Ishikawa (cell line): Measurements from ENCODE around the gene SLC22A15.

ENCODE experiments used
- CEBPB ChIP-seq: IDR thresholded peaks from 2 replicates; pipeline ENCODE4 v1.6.1; 2012
- CREB1 ChIP-seq: IDR thresholded peaks from 2 replicates; pipeline ENCODE4 v1.6.1; 2012; ENCODE audit warnings: low read depth
- EGR1 ChIP-seq: IDR thresholded peaks from 2 replicates; pipeline ENCODE4 v1.6.1; 2012
- EP300 ChIP-seq: IDR thresholded peaks from 2 replicates; pipeline ENCODE4 v1.6.1; 2012; ENCODE audit warnings: borderline replicate concordance
- FOXM1 ChIP-seq: IDR thresholded peaks from 2 replicates; pipeline ENCODE4 v1.6.1; 2012; ENCODE audit warnings: low read depth, borderline replicate concordance
- MAX ChIP-seq: IDR thresholded peaks from 2 replicates; pipeline ENCODE4 v1.6.1; 2012
- NFIC ChIP-seq: IDR thresholded peaks from 2 replicates; pipeline ENCODE4 v1.6.1; 2012
- RAD21 ChIP-seq: IDR thresholded peaks from 2 replicates; pipeline ENCODE4 v1.6.1; 2012; ENCODE audit warnings: low read depth
- REST ChIP-seq: IDR thresholded peaks from 2 replicates; pipeline ENCODE4 v1.6.1; 2012; ENCODE audit warnings: low read depth, mild to moderate bottlenecking
- TAF1 ChIP-seq: IDR thresholded peaks from 2 replicates; pipeline ENCODE4 v1.6.1; 2012; ENCODE audit warnings: low read depth, mild to moderate bottlenecking
- TEAD4 ChIP-seq: IDR thresholded peaks from 2 replicates; pipeline ENCODE4 v1.6.1; 2012
- YY1 ChIP-seq: IDR thresholded peaks from 2 replicates; pipeline ENCODE4 v1.6.1; 2012; ENCODE audit warnings: low read depth

- TF ChIP-seq REST (no peak), EP300 (no peak), CREB1 (no peak), MAX (no peak), NFIC (no peak), RAD21 (no peak), EGR1 (no peak), CEBPB (no peak), YY1 (no peak), FOXM1 (no peak), TEAD4 (no peak), TAF1 (no peak)
These were observed 26.6 kb downstream of the SLC22A15 start for GRCh38 chr1:116002781-116003420.
